ENCODE data around the gene AP4M1.

DNA sequence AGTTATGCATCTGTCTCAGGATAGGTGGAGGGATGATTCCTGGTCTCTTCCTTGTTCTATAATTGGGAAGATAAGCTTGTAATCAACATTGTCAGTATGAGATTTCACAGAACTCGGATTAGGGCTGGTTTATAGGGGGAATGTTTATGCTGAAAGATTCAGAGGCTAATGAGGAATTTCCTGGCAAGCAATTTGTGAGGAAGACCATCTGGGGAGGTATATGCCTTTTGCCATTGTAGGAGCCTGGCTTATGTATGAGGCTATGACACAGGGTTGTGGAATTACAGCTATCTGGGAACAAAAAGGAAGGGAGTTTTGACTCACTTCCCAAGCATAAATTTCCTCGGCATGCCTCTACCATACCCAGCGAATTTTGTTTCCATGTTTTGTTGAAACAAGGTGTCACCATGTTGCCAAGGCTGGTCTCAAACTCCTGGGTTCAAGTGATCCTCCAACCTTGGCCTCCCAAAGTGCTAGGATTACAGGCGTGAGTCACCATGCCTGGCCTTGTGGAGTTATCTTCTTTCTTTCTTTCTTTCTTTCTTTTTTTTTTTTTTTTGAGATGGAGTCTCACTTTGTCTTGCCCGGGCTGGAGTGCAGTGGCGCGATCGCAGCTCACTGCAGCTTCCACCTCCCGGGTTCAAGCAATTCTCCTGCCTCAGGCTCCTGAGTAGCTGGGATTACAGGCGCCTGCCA lies 14.2 kb upstream of the AP4M1 start:
- TF ChIP-seq, protein P1, sequence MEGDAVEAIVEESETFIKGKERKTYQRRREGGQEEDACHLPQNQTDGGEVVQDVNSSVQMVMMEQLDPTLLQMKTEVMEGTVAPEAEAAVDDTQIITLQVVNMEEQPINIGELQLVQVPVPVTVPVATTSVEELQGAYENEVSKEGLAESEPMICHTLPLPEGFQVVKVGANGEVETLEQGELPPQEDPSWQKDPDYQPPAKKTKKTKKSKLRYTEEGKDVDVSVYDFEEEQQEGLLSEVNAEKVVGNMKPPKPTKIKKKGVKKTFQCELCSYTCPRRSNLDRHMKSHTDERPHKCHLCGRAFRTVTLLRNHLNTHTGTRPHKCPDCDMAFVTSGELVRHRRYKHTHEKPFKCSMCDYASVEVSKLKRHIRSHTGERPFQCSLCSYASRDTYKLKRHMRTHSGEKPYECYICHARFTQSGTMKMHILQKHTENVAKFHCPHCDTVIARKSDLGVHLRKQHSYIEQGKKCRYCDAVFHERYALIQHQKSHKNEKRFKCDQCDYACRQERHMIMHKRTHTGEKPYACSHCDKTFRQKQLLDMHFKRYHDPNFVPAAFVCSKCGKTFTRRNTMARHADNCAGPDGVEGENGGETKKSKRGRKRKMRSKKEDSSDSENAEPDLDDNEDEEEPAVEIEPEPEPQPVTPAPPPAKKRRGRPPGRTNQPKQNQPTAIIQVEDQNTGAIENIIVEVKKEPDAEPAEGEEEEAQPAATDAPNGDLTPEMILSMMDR (conservative IDR thresholded peaks at IDR 0.05; ENCODE audit: low read depth, low read length), result no peak
- TF ChIP-seq EZH2phosphoT487 (IDR thresholded peaks at IDR 0.05; ENCODE audit: borderline replicate concordance, low read length), result no peak

Measured in PC-3 (cell line).